Lower lobe of right lung (tissue), 2 donors: ENCODE measurements around the gene FGF9. TPM values are rescaled to one million over a fixed set of nuclear protein-coding genes. Genes with fewer than 3 reads are reported as not detected.
A peak's percentile ranks its signal among the peaks of the same experiment; 100 is the strongest.

Experiments used
- ATAC-seq, 2 donors: fragments of 200-7000 bp; cut with Tn5 transposase; one replicate each; pipeline ENCODE4 v1.9.1; 2020 to 2022; ENCODE audit warnings: mild to moderate bottlenecking in 2 of 2, moderate library complexity in 2 of 2
- DNase-seq: peaks from one replicate; pipeline ENCODE4 v3.0.0-alpha.2; 2020
- H3K27ac ChIP-seq: fragments of 200-600 bp; one replicate; pipeline ENCODE4 v1.8.0; 2022
- H3K27me3 ChIP-seq: fragments of 200-600 bp; one replicate; pipeline ENCODE4 v1.8.0; 2022; ENCODE audit warnings: low read depth
- H3K36me3 ChIP-seq: fragments of 200-600 bp; one replicate; pipeline ENCODE4 v1.8.0; 2022; ENCODE audit warnings: mild to moderate bottlenecking
- H3K4me1 ChIP-seq: fragments of 200-600 bp; one replicate; pipeline ENCODE4 v1.8.0; 2022
- H3K4me3 ChIP-seq: fragments of 200-600 bp; one replicate; pipeline ENCODE4 v1.8.0; 2022; ENCODE audit warnings: mild to moderate bottlenecking
- H3K9me3 ChIP-seq: fragments of 200-600 bp; one replicate; pipeline ENCODE4 v1.8.0; 2022
- intact Hi-C: fragments of 100-400 bp; cut with DNase I; formaldehyde crosslinking; loops from one replicate; pipeline ENCODE4 v1.11.0; 2022
- total RNA-seq: library from RNA; stranded (reverse); fragmentation: NEBNext Ultra II Directional; extraction: Animal tissue kit (Norgen Biotek cat#: 25700); gene quantifications from one replicate; pipeline ENCODE4 v1.2.1, GENCODE V29; 2021
- TF ChIP-seq, protein P1 (sequence below): fragments of 200-600 bp; IDR thresholded peaks from one replicate; pipeline ENCODE4 v1.8.0; 2022; ENCODE audit warnings: antibody characterized with exemption, mild to moderate bottlenecking
- donor health status: DM: no; HTN: yes; CAD: no; lungs with severe emphysema.

FGF9 gene
- total RNA-seq, 1 donor from 2014 or later = 1.6 TPM

DNA sequence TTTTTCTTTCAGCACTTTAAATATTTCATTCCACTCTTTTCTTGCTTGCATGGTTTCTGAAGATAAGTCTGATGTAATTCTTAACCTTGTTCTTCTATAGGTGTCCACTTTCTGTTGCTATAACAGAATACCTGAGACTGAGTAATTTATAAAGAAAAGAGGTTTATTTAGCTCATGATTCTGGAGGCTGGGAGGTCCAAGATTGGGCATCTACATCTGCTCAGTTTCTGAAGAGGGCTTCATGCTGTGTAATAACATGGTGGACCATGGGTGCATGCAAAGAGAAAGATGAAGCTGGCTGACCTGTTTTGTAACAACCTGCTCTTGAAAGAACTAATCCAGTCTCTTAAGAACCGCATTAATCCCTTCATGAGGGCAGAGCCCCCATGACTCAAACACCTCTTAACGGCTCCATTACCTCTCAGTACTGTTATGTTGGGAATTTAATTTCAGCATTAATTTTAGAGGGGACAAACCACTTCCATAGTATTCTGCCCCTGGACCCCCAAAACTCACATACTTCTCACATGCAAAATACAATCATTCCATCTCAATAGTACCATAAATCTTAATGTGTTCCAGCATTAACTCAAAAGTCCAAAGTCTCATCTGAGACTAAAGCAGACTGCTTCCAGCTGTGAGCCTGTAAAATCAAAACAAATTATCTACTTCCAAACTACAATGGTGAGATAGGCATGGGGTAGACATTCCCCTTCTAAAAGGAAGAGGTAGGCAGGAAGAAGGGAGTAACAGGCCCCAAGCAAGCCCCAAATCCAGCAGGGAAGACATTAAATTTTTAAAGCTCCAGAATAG is 9.6 kb upstream of the FGF9 start:
- Histone ChIP-seq H3K27me3 (no peaks in the 10 kb centered on the region), H3K27ac (no peak overlapping the region), H3K36me3 (no peaks in the 10 kb centered on the region), H3K9me3 (no peaks in the 10 kb centered on the region), H3K4me1 (no peaks in the 10 kb centered on the region), H3K4me3 (no peak overlapping the region)
- no peak for ATAC-seq
- DNase-seq = no peak
- TF ChIP-seq, protein P1, sequence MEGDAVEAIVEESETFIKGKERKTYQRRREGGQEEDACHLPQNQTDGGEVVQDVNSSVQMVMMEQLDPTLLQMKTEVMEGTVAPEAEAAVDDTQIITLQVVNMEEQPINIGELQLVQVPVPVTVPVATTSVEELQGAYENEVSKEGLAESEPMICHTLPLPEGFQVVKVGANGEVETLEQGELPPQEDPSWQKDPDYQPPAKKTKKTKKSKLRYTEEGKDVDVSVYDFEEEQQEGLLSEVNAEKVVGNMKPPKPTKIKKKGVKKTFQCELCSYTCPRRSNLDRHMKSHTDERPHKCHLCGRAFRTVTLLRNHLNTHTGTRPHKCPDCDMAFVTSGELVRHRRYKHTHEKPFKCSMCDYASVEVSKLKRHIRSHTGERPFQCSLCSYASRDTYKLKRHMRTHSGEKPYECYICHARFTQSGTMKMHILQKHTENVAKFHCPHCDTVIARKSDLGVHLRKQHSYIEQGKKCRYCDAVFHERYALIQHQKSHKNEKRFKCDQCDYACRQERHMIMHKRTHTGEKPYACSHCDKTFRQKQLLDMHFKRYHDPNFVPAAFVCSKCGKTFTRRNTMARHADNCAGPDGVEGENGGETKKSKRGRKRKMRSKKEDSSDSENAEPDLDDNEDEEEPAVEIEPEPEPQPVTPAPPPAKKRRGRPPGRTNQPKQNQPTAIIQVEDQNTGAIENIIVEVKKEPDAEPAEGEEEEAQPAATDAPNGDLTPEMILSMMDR = no peak
- intact Hi-C loops = no loop called here

DNA sequence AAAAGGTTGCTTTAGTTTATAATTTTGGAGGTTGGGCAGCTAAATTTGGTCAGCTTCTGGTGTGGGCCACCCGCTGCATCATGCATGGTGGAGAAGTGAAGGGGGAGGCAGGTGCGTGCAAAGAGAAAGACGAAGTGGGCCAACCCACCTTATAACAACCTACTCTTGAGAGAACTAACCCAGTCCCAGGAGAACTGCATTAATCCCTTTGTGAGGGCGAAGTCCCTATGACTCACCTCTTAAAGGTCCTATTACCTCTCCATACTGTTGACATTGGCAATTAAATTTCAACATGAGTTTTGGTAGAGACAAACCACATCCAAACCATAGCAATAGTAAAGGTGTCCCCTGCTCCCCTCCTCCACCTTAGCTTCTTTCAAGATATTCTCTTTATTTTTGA is 7.7 kb upstream of the FGF9 start:
- TF ChIP-seq, protein P1 = no peak
- H3K9me3 ChIP-seq = no peaks in the 10 kb centered on the region
- no peak overlapping the region for H3K4me3 ChIP-seq
- H3K27me3 ChIP-seq = peaks cover 14% of the 10 kb centered on the region
- no peaks in the 10 kb centered on the region for H3K36me3 ChIP-seq
- intact Hi-C loops = no loop called here
- H3K4me1 ChIP-seq = no peaks in the 10 kb centered on the region
- ATAC-seq (peak; percentile 81 to 84), DNase-seq (no peak)
- H3K27ac ChIP-seq = no peak overlapping the region

DNA sequence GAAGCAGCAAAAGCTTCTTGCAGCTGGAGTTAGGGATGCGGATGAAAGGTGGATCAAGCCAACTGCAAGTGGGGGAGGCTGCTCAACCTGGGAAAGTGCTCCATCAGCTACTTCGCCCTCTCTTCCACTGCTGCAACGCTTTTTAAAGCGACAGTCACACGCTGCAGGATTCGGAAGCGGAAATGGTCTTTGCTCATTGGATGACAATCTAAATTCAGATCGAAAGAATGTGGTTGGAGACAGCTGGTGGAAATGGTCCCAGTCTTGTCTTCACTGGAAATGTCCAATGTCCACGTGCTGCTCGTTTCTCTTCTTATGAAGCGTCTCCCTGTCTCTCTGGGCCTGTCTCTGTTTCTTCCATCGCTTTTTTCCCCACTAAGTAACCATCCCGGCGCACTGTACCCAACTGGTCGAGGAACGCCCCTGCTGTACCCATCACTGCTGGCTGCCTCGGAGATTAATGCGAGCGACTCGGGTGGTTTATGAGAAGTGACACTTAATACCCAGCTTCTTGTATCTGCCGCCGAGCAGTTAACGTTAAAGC is 2.1 kb upstream of the FGF9 start:
- Histone ChIP-seq H3K9me3 (no peaks in the 10 kb centered on the region), H3K4me1 (peaks cover 37% of the 10 kb centered on the region), H3K27ac (peak overlapping the region; percentile 49), H3K36me3 (no peaks in the 10 kb centered on the region), H3K4me3 (peak overlapping the region; percentile 72), H3K27me3 (peaks cover 44% of the 10 kb centered on the region)
- intact Hi-C loops = no loop called here
- DNase-seq (no peak), ATAC-seq (no peak)
- TF ChIP-seq, protein P1 = no peak

DNA sequence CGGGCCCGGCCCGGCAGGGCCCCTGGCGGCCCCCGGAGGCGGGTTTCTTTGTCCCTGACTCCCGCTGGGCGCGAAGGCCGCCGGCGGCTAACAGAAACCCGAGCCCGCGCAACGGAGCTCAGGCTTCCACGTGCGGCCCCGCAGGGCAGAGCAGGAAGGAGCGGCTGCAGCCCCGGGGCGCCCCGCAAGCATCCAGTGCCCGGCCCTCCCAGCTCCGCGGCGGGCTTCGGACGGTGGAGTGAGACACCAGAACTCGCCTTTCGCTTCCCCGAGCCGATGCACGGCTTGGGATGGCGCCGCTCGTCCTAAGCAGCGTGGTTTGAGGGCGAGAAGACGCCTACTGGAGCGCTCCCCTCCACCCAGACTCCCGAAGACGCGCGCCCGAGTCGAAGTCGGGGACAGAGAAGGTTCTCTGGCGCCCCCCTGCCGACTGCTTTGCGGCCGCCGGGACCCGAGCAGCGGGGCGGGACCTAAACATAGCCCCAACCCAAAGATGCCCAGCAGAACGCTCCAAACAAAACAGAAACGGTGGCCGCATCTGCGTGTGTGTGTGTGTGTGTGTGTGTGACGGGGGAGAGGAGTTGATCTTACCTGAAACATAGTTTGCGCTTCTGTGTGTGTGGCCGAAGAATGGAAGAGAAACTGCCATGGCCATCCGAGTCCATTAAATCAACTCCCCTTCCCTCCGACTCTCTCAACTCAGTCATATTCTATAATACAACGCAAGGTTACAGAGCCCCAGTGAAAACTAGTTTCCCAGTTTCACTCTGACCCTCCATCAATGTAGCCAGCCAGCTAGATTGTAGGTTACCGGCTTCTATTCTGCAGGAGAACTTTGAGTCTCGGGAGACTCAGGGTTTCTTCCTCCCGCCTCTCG is 629 bp upstream of the FGF9 start:
- Histone ChIP-seq H3K36me3 (no peaks in the 10 kb centered on the region), H3K27me3 (peaks cover 58% of the 10 kb centered on the region), H3K27ac (peak overlapping the region; percentile 49), H3K4me3 (peak overlapping the region; percentile 72), H3K4me1 (peaks cover 39% of the 10 kb centered on the region), H3K9me3 (no peaks in the 10 kb centered on the region)
- intact Hi-C loops = no loop called here
- ATAC-seq = peak; percentile 49 to 63
- DNase-seq = peak; percentile 62
- TF ChIP-seq, protein P1 = no peak

DNA sequence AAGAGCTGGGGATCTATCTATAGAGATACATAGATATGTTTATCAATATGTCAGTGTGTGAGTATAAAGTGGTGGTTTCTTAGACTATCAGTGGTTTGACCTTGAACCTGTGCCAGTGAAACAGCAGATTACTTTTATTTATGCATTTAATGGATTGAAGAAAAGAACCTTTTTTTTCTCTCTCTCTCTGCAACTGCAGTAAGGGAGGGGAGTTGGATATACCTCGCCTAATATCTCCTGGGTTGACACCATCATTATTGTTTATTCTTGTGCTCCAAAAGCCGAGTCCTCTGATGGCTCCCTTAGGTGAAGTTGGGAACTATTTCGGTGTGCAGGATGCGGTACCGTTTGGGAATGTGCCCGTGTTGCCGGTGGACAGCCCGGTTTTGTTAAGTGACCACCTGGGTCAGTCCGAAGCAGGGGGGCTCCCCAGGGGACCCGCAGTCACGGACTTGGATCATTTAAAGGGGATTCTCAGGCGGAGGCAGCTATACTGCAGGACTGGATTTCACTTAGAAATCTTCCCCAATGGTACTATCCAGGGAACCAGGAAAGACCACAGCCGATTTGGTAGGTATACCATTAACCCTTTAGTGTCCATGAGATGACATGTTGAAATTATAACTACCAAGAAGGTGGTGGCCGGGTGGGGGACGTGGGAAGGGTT is 880 bp downstream of the FGF9 start:
- intact Hi-C loops = no loop called here
- Histone ChIP-seq H3K27me3 (peaks cover 70% of the 10 kb centered on the region), H3K9me3 (no peaks in the 10 kb centered on the region), H3K4me1 (peaks cover 54% of the 10 kb centered on the region), H3K36me3 (no peaks in the 10 kb centered on the region), H3K27ac (no peak overlapping the region), H3K4me3 (peak overlapping the region; percentile 72)
- TF ChIP-seq, protein P1 = no peak
- no peak for ATAC-seq
- no peak for DNase-seq
